Osteocyte (in vitro differentiated cells): ENCODE measurements around the gene CARD14. TPM values are rescaled to one million over a fixed set of nuclear protein-coding genes. Genes with fewer than 3 reads are reported as not detected.

Experiments used
- DNase-seq: peaks from one replicate; pipeline ENCODE4 v3.0.0; 2021; ENCODE audit warnings: mixed read lengths; ENCODE audit not compliant: unreplicated experiment; ENCODE audit errors: extremely low spot score
- H3K27ac Mint-ChIP-seq: one replicate; pipeline ENCODE4 v1.8.0; 2021; ENCODE audit warnings: mild to moderate bottlenecking, mixed read lengths; ENCODE audit not compliant: unreplicated experiment
- H3K27me3 Mint-ChIP-seq: one replicate; pipeline ENCODE4 v1.8.0; 2021; ENCODE audit warnings: mixed read lengths; ENCODE audit not compliant: unreplicated experiment
- H3K36me3 Mint-ChIP-seq: one replicate; pipeline ENCODE4 v1.8.0; 2021; ENCODE audit warnings: mixed read lengths; ENCODE audit not compliant: unreplicated experiment
- H3K4me1 Mint-ChIP-seq: one replicate; pipeline ENCODE4 v1.8.0; 2021; ENCODE audit warnings: mixed read lengths; ENCODE audit not compliant: unreplicated experiment
- H3K4me3 Mint-ChIP-seq: one replicate; pipeline ENCODE4 v1.8.0; 2021; ENCODE audit warnings: mild to moderate bottlenecking, moderate library complexity, mixed read lengths; ENCODE audit not compliant: unreplicated experiment
- H3K9me3 Mint-ChIP-seq: one replicate; pipeline ENCODE4 v1.8.0; 2021; ENCODE audit warnings: mixed read lengths; ENCODE audit not compliant: unreplicated experiment
- CTCF ChIP-seq: fragments of 200-600 bp; sonication (generic); IDR thresholded peaks from 2 replicates; pipeline ENCODE4 v1.5.0; 2021; ENCODE audit warnings: antibody characterized with exemption, mild to moderate bottlenecking, moderate library complexity
- total RNA-seq: library from RNA; stranded (reverse); gene quantifications from 2 replicates; pipeline ENCODE4 v1.2.1, GENCODE V29; 2021

The CARD14 gene
- total RNA-seq, 1 donor from 2014 or later, result 0.16 TPM

- H3K9me3 Mint-ChIP-seq, result no peaks in the 10 kb centered on the region
- H3K4me1 Mint-ChIP-seq, result no peaks in the 10 kb centered on the region
- no peak overlapping the region for H3K27ac Mint-ChIP-seq
- no peaks in the 10 kb centered on the region for H3K36me3 Mint-ChIP-seq
- DNase-seq, result no peak
- peaks cover 18% of the 10 kb centered on the region for H3K27me3 Mint-ChIP-seq
- TF ChIP-seq CTCF, result no peak
- H3K4me3 Mint-ChIP-seq, result no peak overlapping the region
These were observed 14.5 kb downstream of the CARD14 start for GRCh38 chr17:80184423-80184714.

DNA sequence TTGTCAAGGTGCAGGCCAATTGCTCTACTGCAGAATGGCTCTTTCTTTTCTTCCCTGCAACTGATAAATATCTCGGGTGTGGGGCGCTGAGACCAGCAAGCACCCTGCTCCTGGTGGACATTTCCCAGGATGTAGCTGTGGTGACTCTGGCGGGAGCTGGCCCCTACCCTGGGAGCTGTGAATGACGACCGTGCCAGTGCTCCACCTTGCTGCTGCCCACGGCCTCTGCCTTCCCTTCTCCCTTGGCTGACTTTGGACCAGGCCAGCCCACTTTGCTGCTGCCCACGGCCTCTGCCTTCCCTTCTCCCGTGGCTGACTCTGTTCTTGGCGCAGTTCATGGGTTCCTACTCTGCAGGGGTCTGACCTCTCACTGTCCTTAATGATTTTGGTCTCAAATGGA is 16.1 kb downstream of the CARD14 start:
- Mint-ChIP-seq H3K36me3 (no peaks in the 10 kb centered on the region), H3K4me1 (no peaks in the 10 kb centered on the region), H3K4me3 (no peak overlapping the region), H3K27me3 (peaks cover 8% of the 10 kb centered on the region), H3K9me3 (no peaks in the 10 kb centered on the region), H3K27ac (no peak overlapping the region)
- DNase-seq, result no peak
- no peak for TF ChIP-seq CTCF

DNA sequence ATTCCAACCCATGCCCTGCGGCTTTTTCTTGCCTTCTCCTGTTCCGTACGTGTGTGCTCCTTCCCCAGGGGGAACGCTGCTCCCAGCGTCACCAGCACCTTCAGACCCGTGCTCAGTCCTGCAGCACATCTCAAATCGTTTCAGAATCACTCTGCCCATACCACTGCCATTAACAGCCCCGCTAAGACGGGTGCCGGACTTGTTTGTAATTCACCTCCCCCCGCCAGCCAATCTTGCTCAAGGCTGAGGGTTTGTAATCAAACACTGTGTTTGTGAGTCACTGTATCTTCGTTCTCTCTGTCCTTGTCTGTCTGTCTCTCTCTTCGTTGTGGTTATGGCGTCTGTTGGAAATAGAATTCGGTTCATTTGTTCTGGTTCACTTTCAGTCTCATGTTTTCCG is 17.3 kb downstream of the CARD14 start:
- no peak overlapping the region for H3K27ac Mint-ChIP-seq
- no peaks in the 10 kb centered on the region for H3K9me3 Mint-ChIP-seq
- H3K36me3 Mint-ChIP-seq, result no peaks in the 10 kb centered on the region
- H3K4me1 Mint-ChIP-seq, result peaks cover 7% of the 10 kb centered on the region
- H3K27me3 Mint-ChIP-seq, result peaks cover 4% of the 10 kb centered on the region
- TF ChIP-seq CTCF, result no peak
- DNase-seq, result no peak
- no peak overlapping the region for H3K4me3 Mint-ChIP-seq

- H3K4me1 Mint-ChIP-seq, result peaks cover 11% of the 10 kb centered on the region
- no peak overlapping the region for H3K4me3 Mint-ChIP-seq
- DNase-seq, result no peak
- H3K9me3 Mint-ChIP-seq, result no peaks in the 10 kb centered on the region
- TF ChIP-seq CTCF, result no peak
- H3K27ac Mint-ChIP-seq, result no peak overlapping the region
- H3K36me3 Mint-ChIP-seq, result no peaks in the 10 kb centered on the region
- H3K27me3 Mint-ChIP-seq, result peaks cover 4% of the 10 kb centered on the region
These were observed 17.7 kb downstream of the CARD14 start for GRCh38 chr17:80187515-80187941.

GRCh38 chr17:80189611-80190010 is 19.8 kb downstream of the CARD14 start:
- no peak overlapping the region for H3K27ac Mint-ChIP-seq

More at GRCh38 chr17:80189611-80190010, 19.8 kb downstream of the CARD14 start:
- Mint-ChIP-seq H3K36me3 (no peaks in the 10 kb centered on the region), H3K4me3 (no peak overlapping the region), H3K9me3 (no peaks in the 10 kb centered on the region), H3K27me3 (peaks cover 2% of the 10 kb centered on the region), H3K4me1 (peaks cover 19% of the 10 kb centered on the region)
- no peak for TF ChIP-seq CTCF
- no peak for DNase-seq
